ENCODE results near the gene RNF115.

Gene RNF115

DNA sequence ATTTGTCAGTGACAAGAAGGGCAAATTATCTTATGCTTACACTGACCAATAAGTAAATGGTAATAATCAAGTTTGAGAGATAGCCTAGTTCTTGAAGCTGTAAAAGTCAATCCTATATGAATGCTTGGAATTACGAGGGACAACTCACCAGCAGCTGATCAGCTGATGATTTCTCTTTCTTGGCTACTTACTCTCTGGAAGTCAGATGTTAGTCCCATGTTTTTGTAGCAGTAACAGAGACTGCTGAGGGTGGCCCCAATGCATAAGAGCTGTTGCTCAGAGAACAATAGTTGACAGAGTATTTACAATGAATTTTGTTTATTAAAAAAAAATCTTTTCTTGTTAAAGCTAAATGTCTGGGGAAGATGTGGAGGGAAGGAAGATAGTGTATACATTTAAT, 65.3 kb downstream of the RNF115 start:
- peaks cover 84% of the 10 kb centered on the region for H3K36me3 Mint-ChIP-seq (ENCODE audit: low read depth)
- H3K9me3 Mint-ChIP-seq = peaks cover 16% of the 10 kb centered on the region
- no peak overlapping the region for H3K27ac Mint-ChIP-seq
- H3K4me3 Mint-ChIP-seq = no peak overlapping the region
- TF ChIP-seq, protein P1, sequence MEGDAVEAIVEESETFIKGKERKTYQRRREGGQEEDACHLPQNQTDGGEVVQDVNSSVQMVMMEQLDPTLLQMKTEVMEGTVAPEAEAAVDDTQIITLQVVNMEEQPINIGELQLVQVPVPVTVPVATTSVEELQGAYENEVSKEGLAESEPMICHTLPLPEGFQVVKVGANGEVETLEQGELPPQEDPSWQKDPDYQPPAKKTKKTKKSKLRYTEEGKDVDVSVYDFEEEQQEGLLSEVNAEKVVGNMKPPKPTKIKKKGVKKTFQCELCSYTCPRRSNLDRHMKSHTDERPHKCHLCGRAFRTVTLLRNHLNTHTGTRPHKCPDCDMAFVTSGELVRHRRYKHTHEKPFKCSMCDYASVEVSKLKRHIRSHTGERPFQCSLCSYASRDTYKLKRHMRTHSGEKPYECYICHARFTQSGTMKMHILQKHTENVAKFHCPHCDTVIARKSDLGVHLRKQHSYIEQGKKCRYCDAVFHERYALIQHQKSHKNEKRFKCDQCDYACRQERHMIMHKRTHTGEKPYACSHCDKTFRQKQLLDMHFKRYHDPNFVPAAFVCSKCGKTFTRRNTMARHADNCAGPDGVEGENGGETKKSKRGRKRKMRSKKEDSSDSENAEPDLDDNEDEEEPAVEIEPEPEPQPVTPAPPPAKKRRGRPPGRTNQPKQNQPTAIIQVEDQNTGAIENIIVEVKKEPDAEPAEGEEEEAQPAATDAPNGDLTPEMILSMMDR (IDR thresholded peaks at IDR 0.05; ENCODE audit: unreplicated experiment in 3 of 3) = no peak
- no peaks in the 10 kb centered on the region for H3K4me1 Mint-ChIP-seq
- no peaks in the 10 kb centered on the region for H3K27me3 Mint-ChIP-seq (ENCODE audit: low read depth)

DNA sequence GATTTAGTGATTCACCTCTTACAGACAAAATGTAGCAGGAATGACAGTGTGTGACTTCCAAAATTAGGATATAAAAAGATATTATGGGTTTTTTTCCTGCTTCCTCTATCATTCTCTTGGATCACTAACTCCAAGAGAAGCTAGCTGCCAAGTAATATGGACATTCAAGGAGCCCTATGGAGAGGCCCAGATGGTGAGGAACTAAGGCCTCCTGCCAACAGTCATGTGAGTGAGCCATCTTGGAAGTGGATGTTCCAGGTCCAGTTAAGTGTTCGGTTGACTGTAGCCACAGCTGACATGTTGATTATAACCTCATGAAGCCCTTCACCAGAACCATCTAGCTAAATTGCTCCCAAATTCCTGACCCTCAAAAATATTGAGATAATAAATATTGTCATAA, 65.8 kb downstream of the RNF115 start:
- no peak overlapping the region for H3K4me3 Mint-ChIP-seq
- peaks cover 79% of the 10 kb centered on the region for H3K36me3 Mint-ChIP-seq (ENCODE audit: low read depth)
- peaks cover 16% of the 10 kb centered on the region for H3K9me3 Mint-ChIP-seq
- H3K4me1 Mint-ChIP-seq = no peaks in the 10 kb centered on the region
- TF ChIP-seq, protein P1 (IDR thresholded peaks at IDR 0.05; ENCODE audit: unreplicated experiment in 3 of 3) = no peak
- H3K27ac Mint-ChIP-seq = no peak overlapping the region
- H3K27me3 Mint-ChIP-seq (ENCODE audit: low read depth) = no peaks in the 10 kb centered on the region

DNA sequence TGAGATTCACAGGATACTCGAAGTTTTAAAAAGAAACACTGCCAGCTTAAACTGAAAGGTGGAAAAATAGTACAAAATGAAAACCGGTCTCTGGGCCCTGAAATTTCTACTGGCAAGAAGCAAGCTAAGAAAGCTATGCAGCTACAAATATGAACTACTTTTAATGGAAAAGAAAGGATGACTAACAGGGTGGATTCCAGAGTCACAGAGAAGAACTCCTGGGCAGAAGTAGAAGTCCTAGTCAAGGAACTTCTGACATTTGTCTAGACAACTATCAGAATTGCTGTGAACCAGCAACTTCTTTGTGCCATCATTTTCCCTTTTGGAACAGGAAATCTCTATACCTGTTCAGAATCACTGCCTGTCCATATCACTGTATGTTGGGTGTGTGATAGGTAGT, 66.5 kb downstream of the RNF115 start:
- H3K27me3 Mint-ChIP-seq (ENCODE audit: low read depth) = no peaks in the 10 kb centered on the region
- peaks cover 12% of the 10 kb centered on the region for H3K9me3 Mint-ChIP-seq
- no peak overlapping the region for H3K4me3 Mint-ChIP-seq
- TF ChIP-seq, protein P1 (IDR thresholded peaks at IDR 0.05; ENCODE audit: unreplicated experiment in 3 of 3) = no peak
- H3K36me3 Mint-ChIP-seq (ENCODE audit: low read depth) = peaks cover 72% of the 10 kb centered on the region
- H3K4me1 Mint-ChIP-seq = no peaks in the 10 kb centered on the region
- no peak overlapping the region for H3K27ac Mint-ChIP-seq

DNA sequence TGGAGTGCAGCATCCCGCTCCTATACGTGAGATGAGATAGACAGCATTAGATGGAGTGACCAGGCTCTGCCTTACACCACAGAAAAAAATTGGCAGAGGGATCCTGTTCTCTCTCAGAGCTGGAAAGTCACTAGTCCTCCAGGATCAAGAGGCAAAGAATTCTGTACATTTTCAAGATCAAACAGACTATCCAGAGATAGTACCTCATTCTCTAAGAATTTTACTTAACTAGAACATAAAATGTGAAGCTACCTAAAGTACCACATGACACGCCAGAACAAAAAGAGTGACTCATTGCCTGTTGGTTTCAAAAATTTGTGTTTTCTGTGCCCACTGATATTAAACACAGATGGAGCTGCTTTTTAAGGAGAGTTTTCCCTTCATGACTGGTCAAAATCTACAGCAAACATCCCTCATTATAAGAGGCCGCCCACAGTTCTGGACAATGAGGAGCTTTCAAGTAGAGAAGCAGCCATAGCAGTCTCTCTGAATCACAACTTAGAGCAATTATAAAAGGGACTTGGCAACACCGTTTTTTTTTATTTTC, 72.3 kb downstream of the RNF115 start:
- Mint-ChIP-seq H3K27me3 (ENCODE audit: low read depth) (no peaks in the 10 kb centered on the region), H3K9me3 (no peaks in the 10 kb centered on the region), H3K27ac (no peak overlapping the region), H3K4me3 (no peak overlapping the region), H3K4me1 (no peaks in the 10 kb centered on the region), H3K36me3 (ENCODE audit: low read depth) (peaks cover 58% of the 10 kb centered on the region)
- TF ChIP-seq, protein P1 (IDR thresholded peaks at IDR 0.05; ENCODE audit: unreplicated experiment in 3 of 3) = no peak

DNA sequence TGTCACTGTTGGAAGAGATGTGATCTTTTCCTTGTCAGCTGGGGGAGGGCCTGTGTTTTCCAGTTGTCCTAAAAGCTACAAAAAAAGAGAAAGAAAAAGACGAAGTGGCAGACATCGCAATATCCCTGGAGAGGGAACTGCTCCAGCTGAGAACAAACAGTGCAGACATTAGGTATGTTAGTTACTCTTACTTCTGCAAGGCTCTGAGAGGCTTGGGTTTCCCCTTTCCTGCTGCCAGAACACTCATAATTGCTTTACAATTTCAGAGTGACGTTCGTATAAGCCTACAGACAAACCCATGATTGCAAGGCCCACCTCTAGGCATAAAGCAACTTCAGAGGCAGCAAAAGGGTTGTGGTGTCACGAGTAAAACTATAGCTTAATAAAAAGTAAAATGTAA, 73.5 kb downstream of the RNF115 start:
- H3K9me3 Mint-ChIP-seq = no peaks in the 10 kb centered on the region
- H3K27ac Mint-ChIP-seq = no peak overlapping the region
- TF ChIP-seq, protein P1 (IDR thresholded peaks at IDR 0.05; ENCODE audit: unreplicated experiment in 3 of 3) = no peak
- H3K4me1 Mint-ChIP-seq = no peaks in the 10 kb centered on the region
- H3K36me3 Mint-ChIP-seq (ENCODE audit: low read depth) = peaks cover 53% of the 10 kb centered on the region
- H3K27me3 Mint-ChIP-seq (ENCODE audit: low read depth) = no peaks in the 10 kb centered on the region
- no peak overlapping the region for H3K4me3 Mint-ChIP-seq
